IMR-90 (cell line): Measurements from ENCODE around the gene CWC27.

ENCODE experiments used
- BHLHE40 ChIP-seq: fragments of 150-350 bp; IDR thresholded peaks from 2 replicates; pipeline ENCODE4 v1.6.1; 2016; ENCODE audit warnings: mild to moderate bottlenecking, low read depth, low read length
- MAFK ChIP-seq: IDR thresholded peaks from 2 replicates; pipeline ENCODE4 v1.6.1; 2012; ENCODE audit warnings: low read depth, low read length, improper control_type of control experiment
- MAZ ChIP-seq: IDR thresholded peaks from 2 replicates; pipeline ENCODE4 v1.6.1; 2012; ENCODE audit warnings: low read depth, mild to moderate bottlenecking, low read length, improper control_type of control experiment, moderate library complexity, borderline replicate concordance
- MXI1 ChIP-seq: IDR thresholded peaks from 2 replicates; pipeline ENCODE4 v1.6.1; 2012; ENCODE audit warnings: low read depth, mild to moderate bottlenecking, low read length, moderate library complexity, borderline replicate concordance
- NFE2L2 ChIP-seq: fragments of 150-350 bp; IDR thresholded peaks from 2 replicates; pipeline ENCODE4 v1.6.1; 2016; ENCODE audit warnings: low read depth, mild to moderate bottlenecking, low read length
- POLR2A ChIP-seq: IDR thresholded peaks from 2 replicates; pipeline ENCODE4 v1.6.1; 2012; ENCODE audit warnings: mild to moderate bottlenecking, low read depth, low read length
- RAD21 ChIP-seq: IDR thresholded peaks from 2 replicates; pipeline ENCODE4 v1.6.1; 2012; ENCODE audit warnings: low read length, improper control_type of control experiment
- SMC3 ChIP-seq: fragments of 150-350 bp; IDR thresholded peaks from 2 replicates; pipeline ENCODE4 v1.6.1; 2016; ENCODE audit warnings: low read depth, mild to moderate bottlenecking, antibody characterized with exemption, low read length, moderate library complexity
- TF ChIP-seq, protein P1 (sequence below): conservative IDR thresholded peaks from 2 replicates; pipeline ENCODE4 v1.5.1; 2012; ENCODE audit warnings: mild to moderate bottlenecking, low read depth, low read length, improper control_type of control experiment
- TF ChIP-seq, protein P2 (sequence below): fragments of 150-350 bp; IDR thresholded peaks from 2 replicates; pipeline ENCODE4 v1.6.1; 2016; ENCODE audit warnings: low read depth, mild to moderate bottlenecking, low read length, moderate library complexity, borderline replicate concordance
- TF ChIP-seq, protein P3 (sequence below): fragments of 150-350 bp; IDR thresholded peaks from 2 replicates; pipeline ENCODE4 v1.6.1; 2017; ENCODE audit warnings: mild to moderate bottlenecking, antibody characterized with exemption, low read length, low read depth

DNA sequence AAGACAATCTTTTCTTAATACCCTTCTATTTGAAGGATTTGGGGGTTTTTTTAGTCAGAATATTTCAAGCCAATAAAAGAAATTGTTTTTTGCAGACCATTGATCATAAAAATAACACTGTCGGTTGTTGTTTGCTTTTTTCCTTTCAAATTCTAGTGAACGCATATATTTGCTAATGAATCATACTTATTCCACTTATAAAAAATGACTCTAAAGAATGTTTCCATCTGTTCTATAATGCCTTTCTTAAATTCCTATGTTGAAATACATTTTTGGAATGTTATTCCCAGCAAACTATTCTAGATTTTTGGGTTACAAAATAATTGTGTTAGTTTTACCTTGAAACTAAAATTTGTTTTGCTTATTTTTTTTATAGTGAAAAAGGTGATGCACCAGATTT lies 32.2 kb downstream of the CWC27 start:
- TF ChIP-seq, protein P1, sequence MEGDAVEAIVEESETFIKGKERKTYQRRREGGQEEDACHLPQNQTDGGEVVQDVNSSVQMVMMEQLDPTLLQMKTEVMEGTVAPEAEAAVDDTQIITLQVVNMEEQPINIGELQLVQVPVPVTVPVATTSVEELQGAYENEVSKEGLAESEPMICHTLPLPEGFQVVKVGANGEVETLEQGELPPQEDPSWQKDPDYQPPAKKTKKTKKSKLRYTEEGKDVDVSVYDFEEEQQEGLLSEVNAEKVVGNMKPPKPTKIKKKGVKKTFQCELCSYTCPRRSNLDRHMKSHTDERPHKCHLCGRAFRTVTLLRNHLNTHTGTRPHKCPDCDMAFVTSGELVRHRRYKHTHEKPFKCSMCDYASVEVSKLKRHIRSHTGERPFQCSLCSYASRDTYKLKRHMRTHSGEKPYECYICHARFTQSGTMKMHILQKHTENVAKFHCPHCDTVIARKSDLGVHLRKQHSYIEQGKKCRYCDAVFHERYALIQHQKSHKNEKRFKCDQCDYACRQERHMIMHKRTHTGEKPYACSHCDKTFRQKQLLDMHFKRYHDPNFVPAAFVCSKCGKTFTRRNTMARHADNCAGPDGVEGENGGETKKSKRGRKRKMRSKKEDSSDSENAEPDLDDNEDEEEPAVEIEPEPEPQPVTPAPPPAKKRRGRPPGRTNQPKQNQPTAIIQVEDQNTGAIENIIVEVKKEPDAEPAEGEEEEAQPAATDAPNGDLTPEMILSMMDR, result no peak
- TF ChIP-seq MAFK (no peak), MAZ (no peak), POLR2A (no peak), RAD21 (no peak), MXI1 (no peak), NFE2L2 (no peak), SMC3 (no peak), BHLHE40 (no peak)
- TF ChIP-seq, protein P2, sequence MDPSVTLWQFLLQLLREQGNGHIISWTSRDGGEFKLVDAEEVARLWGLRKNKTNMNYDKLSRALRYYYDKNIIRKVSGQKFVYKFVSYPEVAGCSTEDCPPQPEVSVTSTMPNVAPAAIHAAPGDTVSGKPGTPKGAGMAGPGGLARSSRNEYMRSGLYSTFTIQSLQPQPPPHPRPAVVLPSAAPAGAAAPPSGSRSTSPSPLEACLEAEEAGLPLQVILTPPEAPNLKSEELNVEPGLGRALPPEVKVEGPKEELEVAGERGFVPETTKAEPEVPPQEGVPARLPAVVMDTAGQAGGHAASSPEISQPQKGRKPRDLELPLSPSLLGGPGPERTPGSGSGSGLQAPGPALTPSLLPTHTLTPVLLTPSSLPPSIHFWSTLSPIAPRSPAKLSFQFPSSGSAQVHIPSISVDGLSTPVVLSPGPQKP, result no peak
- TF ChIP-seq, protein P3, sequence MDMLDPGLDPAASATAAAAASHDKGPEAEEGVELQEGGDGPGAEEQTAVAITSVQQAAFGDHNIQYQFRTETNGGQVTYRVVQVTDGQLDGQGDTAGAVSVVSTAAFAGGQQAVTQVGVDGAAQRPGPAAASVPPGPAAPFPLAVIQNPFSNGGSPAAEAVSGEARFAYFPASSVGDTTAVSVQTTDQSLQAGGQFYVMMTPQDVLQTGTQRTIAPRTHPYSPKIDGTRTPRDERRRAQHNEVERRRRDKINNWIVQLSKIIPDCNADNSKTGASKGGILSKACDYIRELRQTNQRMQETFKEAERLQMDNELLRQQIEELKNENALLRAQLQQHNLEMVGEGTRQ, result no peak
